Muscle of leg (tissue), 11 donors: ENCODE data around the gene IFT80. TPM values are rescaled to one million over a fixed set of nuclear protein-coding genes. Genes with fewer than 3 reads are reported as not detected.
A peak's percentile ranks its signal among the peaks of the same experiment; 100 is the strongest.

Experiments
- DNase-seq: peaks from one replicate; pipeline ENCODE4 v3.0.0; 2013
- H3K27ac ChIP-seq: one replicate; pipeline ENCODE4 v1.5.1; 2013; ENCODE audit warnings: mild to moderate bottlenecking, low read length, control low read depth
- H3K27me3 ChIP-seq: one replicate; pipeline ENCODE4 v1.6.1; 2013; ENCODE audit warnings: low read length; ENCODE audit not compliant: control insufficient read depth, insufficient read depth
- H3K36me3 ChIP-seq: one replicate; pipeline ENCODE4 v1.6.1; 2013; ENCODE audit warnings: low read length; ENCODE audit not compliant: control insufficient read depth, insufficient read depth
- H3K4me1 ChIP-seq: one replicate; pipeline ENCODE4 v1.6.1; 2013; ENCODE audit warnings: low read length; ENCODE audit not compliant: control insufficient read depth, insufficient read depth
- H3K4me3 ChIP-seq: one replicate; pipeline ENCODE4 v1.5.1; 2013; ENCODE audit warnings: low read length, control low read depth
- H3K9me3 ChIP-seq: replicated peaks from 2 replicates; pipeline ENCODE4 v1.6.1; 2013; ENCODE audit warnings: low read depth, low read length; ENCODE audit not compliant: control insufficient read depth
- WGBS: methylation state at CpG from one replicate; pipeline ENCODE4 v1.1.5; 2013; ENCODE audit warnings: missing lambda C conversion rate; ENCODE audit not compliant: insufficient coverage; 5-methylcytosine and 5-hydroxymethylcytosine counted together
- polyA plus RNA-seq, 8 donors: library from polyadenylated mRNA; unstranded; fragments of 120-200 nt; gene quantifications; one replicate each; pipeline versions ENCODE4 v1.2.1 to v1.2.3, GENCODE V29; 2013; ENCODE audit warnings: inconsistent platforms in 1 of 8, low replicate concordance in 1 of 8; ENCODE audit not compliant: insufficient read length in 8 of 8, insufficient read depth in 1 of 8
- total RNA-seq: library from RNA; stranded (reverse); fragments of 120-200 nt; gene quantifications from one replicate; pipeline ENCODE4 v1.2.4, GENCODE V29; 2013

IFT80 gene
- total and polyA plus RNA-seq, 9 donors: 17.6 to 30.9 (median 24.6) TPM

DNA sequence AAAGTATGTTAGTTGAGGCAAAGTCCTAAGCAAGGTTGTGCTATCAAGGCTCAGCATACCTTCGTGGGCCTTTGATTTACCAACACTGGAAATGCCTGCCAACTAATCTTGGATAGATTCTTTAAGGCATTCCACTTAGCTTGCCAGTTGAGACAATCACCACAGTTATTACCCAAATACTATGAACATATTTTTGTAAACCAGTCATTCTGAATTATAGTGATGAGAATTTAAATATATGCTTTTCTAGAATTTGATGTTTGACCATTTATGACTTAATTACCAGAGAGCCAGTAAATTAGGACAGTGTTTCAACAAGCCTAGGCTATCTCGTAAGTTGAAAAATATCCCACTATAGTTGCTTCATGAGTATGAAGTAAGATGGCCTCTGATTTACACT, 35.0 kb upstream of the IFT80 start:
- Histone ChIP-seq H3K4me1 (no peaks in the 10 kb centered on the region), H3K4me3 (no peak overlapping the region), H3K9me3 (no peaks in the 10 kb centered on the region), H3K27ac (no peak overlapping the region), H3K36me3 (peaks cover 31% of the 10 kb centered on the region), H3K27me3 (no peaks in the 10 kb centered on the region)
- no peak for DNase-seq
- WGBS: no CpG with 5 or more reads among the region's 2 CpGs

DNA sequence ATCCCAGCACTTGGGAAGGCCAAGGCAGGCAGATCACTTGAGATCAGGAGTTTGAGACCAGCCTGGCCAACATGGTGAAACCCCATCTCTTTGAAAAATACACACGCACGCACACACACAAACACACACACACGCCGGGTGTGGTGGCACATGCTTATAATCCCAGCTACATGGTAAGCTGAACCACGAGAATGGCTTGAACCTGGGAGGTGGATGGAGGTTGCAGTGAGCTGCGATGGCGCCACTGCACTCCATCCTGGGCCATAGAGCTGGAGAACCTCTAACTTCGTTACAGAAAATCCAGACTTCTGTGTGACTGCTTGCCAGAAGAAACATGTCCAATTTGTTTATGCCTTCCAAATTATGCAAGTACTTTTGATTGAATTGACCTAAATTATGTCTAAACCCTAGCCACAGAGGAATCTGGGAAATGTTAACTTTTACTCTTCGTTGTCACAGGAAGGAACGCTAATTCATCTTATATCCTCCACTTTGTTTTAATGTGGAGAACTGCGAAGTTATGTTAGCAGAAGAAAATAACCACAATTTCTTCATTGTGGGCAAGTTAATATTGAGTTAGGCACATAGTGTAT, 28.9 kb upstream of the IFT80 start:
- DNase-seq: no peak
- peaks cover 32% of the 10 kb centered on the region for H3K36me3 ChIP-seq
- no peaks in the 10 kb centered on the region for H3K27me3 ChIP-seq
- WGBS: 90% methylated on average over 2 of the region's 11 CpGs
- no peaks in the 10 kb centered on the region for H3K9me3 ChIP-seq
- H3K4me3 ChIP-seq: no peak overlapping the region
- no peak overlapping the region for H3K27ac ChIP-seq
- H3K4me1 ChIP-seq: no peaks in the 10 kb centered on the region

DNA sequence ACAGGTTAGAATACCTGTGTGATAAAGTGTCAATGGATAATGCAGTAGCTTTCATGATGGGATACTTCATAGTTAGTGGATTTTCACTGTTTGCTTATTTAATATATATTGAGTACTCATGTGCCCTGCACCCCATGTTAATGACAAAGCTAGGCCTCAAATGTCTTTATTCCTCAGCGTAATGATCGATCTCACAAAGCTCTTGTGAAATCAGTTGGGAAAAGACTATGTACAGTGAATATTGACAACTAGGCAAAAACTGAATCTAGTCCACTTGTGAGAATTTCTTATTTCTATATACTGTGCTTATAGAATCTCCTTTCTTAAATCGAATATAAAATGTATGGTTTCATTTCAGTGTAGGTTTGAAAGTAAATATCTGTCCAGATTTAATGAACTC, 18.3 kb upstream of the IFT80 start:
- Histone ChIP-seq H3K9me3 (no peaks in the 10 kb centered on the region), H3K27me3 (no peaks in the 10 kb centered on the region), H3K27ac (no peak overlapping the region), H3K4me3 (no peak overlapping the region), H3K36me3 (peaks cover 20% of the 10 kb centered on the region), H3K4me1 (no peaks in the 10 kb centered on the region)
- no CpG with 5 or more reads among the region's 3 CpGs for WGBS
- DNase-seq: no peak

DNA sequence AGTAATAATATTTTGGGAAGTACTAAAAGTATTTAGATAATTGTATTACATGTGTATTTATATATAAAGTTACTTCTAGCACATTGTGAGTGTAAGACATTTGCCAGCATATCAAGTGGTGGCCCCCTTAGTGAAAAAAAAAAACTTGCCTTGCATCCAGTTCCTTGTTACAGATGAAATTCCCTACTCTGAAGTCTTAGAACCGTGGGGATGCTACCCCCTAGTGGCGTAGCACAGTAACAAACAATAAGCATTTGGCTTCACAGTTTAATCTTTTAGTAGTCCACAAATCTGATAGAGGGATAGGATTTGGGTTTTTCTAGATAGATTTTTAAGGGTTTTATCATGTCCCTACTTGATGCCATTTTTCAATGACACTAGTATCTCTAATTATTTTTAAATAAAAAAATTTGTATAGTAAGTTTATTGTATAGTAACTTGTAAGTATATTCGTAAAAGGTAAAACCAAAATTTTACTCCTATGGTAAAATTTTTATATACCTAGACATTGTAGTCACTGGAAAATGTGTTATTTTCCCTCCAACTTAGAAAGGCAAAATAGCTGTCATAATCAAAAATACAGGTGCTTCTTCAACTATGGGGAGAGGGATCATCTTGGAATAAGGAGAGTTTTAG, 14.7 kb upstream of the IFT80 start:
- DNase-seq: peak; percentile 81
- WGBS: no CpG with 5 or more reads among the region's 3 CpGs
- H3K36me3 ChIP-seq: peaks cover 17% of the 10 kb centered on the region

DNA sequence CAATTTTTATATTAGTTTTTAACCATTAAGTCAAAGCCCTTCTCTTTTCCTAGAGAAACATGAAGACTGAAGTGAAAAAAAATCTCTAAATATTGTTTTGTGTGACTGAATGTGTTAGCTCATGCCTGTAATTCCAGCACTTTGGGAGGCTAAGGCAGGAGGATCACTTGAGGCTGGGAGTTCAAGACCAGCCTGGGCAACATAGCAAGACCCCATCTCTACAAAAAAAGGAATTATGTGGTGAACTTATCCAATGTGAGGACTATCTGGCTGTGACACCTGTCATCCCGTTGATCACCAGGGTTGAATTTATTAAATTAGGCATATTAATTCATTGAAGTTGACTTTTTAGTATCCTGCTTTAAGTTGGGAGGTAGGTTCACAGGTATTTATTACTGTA, 13.5 kb upstream of the IFT80 start:
- no peaks in the 10 kb centered on the region for H3K27me3 ChIP-seq
- no peak overlapping the region for H3K27ac ChIP-seq
- no peaks in the 10 kb centered on the region for H3K4me1 ChIP-seq
- no peak overlapping the region for H3K4me3 ChIP-seq
- H3K9me3 ChIP-seq: no peaks in the 10 kb centered on the region
- no peak for DNase-seq
- no CpG with 5 or more reads among the region's 1 CpG for WGBS
- H3K36me3 ChIP-seq: peaks cover 15% of the 10 kb centered on the region

More for the DNA sequence above, 14.7 kb upstream of the IFT80 start:
- H3K4me1 ChIP-seq: no peaks in the 10 kb centered on the region
- no peak overlapping the region for H3K4me3 ChIP-seq
- H3K27ac ChIP-seq: no peak overlapping the region
- no peaks in the 10 kb centered on the region for H3K27me3 ChIP-seq
- no peaks in the 10 kb centered on the region for H3K9me3 ChIP-seq

DNA sequence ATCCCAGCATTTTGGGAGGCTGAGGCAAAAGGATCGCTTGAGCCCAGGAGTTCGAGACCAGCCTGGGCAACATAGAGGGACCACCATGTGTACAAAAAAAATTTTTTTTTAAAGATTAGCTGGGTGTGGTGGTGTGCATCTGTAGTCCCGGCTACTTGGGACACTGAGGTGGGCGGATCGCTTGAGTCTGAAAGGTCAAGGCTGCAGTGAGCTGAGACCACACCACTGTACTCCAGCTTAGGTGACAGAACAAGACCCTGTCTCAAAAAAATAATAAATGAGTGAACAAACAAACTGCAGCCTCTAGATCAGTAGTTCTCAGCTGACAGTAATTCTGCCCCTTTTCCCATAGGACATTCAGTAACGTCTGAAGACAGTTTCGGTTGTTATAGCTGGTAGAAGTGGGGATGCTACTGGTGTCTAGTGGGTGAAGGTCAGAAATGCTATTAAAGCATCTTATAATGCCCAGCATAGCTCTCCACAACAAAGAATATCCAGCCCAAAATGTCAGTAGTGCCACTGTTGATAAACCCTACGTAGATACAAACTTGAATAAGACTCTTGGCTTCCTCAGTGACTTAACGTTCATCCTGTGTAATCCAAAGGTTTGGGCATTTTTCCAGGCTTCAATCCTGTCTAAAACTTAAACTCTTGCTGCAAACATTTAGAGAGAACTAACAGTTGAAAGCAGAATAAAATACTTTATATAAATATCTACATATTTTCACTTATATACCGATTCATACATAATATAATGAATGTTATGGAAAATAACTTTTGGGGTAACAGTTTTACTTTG, 11.0 kb upstream of the IFT80 start:
- 100% methylated on average over 3 of the region's 10 CpGs for WGBS
- H3K27me3 ChIP-seq: no peaks in the 10 kb centered on the region
- no peaks in the 10 kb centered on the region for H3K4me1 ChIP-seq
- H3K4me3 ChIP-seq: no peak overlapping the region
- H3K27ac ChIP-seq: no peak overlapping the region
- H3K36me3 ChIP-seq: peaks cover 10% of the 10 kb centered on the region
- no peaks in the 10 kb centered on the region for H3K9me3 ChIP-seq
- peak; percentile 13 for DNase-seq

DNA sequence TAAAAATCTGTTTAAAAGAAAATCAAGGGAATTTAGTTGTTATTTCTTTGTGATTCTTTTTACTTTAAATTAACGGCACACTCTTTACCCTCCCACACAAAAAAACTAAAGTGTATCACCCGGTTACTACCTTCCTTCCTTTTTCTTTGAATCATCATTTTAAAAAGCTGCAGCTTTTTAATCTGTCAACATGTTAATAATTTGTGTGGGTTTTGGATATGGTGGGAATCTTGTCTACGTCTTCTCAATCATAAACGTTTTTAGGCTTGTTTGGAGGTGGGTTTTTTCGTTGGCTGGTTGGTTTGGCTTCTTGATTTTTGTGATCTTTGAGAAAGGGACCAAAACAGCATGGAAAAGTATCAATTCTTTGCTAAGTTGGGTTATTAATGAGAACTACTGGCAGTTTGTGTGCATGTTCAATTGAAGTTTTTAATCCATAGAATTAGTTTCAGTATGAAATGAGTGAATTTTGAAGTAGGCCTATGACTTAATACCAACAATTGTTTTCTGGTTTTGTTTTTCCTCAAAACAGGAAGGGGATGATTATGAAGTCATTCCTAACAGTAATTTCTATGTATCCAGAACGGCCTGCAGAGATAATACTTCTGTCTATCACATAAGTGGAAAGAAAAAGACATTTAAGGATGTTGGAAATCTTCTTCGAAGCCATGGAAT, 4.9 kb upstream of the IFT80 start:
- H3K4me3 ChIP-seq: no peak overlapping the region
- peak overlapping the region; percentile 57 for H3K27ac ChIP-seq
- peak; percentile 46 for DNase-seq
- no peaks in the 10 kb centered on the region for H3K36me3 ChIP-seq
- 60% methylated on average over 1 of the region's 7 CpGs for WGBS
- no peaks in the 10 kb centered on the region for H3K9me3 ChIP-seq
- H3K27me3 ChIP-seq: no peaks in the 10 kb centered on the region
- no peaks in the 10 kb centered on the region for H3K4me1 ChIP-seq

DNA sequence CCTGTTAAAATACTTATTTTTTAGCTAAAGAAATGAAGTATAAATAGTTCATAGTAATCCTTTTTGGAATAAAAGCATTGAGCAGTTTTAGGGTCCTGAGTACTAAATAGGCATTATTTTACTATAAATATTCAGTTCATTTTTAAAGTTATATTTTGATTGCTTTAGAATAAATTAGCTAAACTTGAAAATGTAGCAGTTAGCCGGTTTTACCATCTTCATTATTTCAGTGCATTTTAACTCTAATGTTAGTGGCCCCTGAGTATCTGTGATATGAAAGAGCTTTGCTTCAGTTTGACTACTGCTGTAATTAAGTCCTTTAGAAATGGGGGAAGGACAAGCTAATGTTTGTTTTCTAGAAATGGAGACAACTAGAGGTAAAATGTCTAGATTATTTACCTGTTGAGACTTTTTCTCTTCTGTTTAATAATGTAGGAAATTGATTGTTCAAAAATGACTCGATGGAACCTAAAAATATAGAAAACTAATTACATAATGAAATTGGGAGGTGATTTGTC, 4.1 kb upstream of the IFT80 start:
- no peaks in the 10 kb centered on the region for H3K9me3 ChIP-seq
- H3K36me3 ChIP-seq: no peaks in the 10 kb centered on the region
- H3K4me3 ChIP-seq: peak overlapping the region; percentile 87
- H3K27ac ChIP-seq: peak overlapping the region; percentile 82
- H3K27me3 ChIP-seq: no peaks in the 10 kb centered on the region
- peak; percentile 25 for DNase-seq
- H3K4me1 ChIP-seq: no peaks in the 10 kb centered on the region
- WGBS: no CpG with 5 or more reads among the region's 2 CpGs

DNA sequence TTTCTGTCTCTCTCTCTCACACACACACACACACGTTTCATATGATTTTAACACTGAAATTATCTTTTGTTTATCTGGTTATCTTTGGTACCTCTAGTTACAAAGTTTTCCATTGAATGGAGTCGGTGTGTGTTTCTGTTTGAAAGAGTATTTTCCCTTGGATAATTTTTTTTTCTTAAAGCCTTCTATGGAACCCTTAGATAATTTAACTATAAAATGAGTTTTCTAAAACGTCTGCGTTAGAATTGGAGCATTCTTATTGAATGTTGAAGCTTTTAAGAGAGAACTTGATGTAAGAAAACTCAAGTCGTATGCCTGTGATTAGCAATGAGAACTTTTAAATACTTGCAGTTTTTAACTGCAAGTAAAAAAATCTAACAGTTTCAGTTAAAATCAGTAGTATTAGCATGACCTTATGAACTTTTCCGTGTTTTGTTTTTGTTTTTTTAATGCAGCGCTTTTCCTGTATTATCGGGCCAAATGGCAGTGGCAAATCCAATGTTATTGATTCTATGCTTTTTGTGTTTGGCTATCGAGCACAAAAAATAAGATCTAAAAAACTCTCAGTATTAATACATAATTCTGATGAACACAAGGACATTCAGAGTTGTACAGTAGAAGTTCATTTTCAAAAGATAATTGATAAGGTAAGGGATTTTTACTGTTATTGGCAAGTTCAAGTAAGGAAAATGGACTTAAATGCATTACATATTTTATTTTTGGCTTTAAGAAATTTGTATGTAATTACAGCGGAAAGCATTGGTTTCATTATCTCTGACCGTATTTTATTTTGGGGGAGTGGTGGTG, 3.4 kb upstream of the IFT80 start:
- H3K36me3 ChIP-seq: no peaks in the 10 kb centered on the region
- no peaks in the 10 kb centered on the region for H3K9me3 ChIP-seq
- peak overlapping the region; percentile 82 for H3K27ac ChIP-seq
- H3K4me1 ChIP-seq: no peaks in the 10 kb centered on the region
- H3K27me3 ChIP-seq: no peaks in the 10 kb centered on the region
- peak overlapping the region; percentile 87 for H3K4me3 ChIP-seq
- no CpG with 5 or more reads among the region's 11 CpGs for WGBS
- DNase-seq: peak; percentile 23
